Tibial nerve (tissue), 4 donors: ENCODE data around the gene RXFP1. TPM values are rescaled to one million over a fixed set of nuclear protein-coding genes. Genes with fewer than 3 reads are reported as not detected.

Source experiments
- DNase-seq, 2 donors: peaks; one replicate each; pipeline ENCODE4 v3.0.0-alpha.2; 2019; ENCODE audit warnings: low spot score in 2 of 2
- H3K27ac ChIP-seq, 4 donors: fragments of 200-600 bp; sonication (generic) in 3 of 4; one replicate each; pipeline ENCODE4 v1.5.1; 2017 to 2019; ENCODE audit warnings: mild to moderate bottlenecking in 1 of 4
- H3K27me3 ChIP-seq, 2 donors: fragments of 200-600 bp; sonication (generic) in 1 of 2; one replicate each; pipeline versions ENCODE4 v1.5.1 to v1.6.0; 2017 to 2019
- H3K36me3 ChIP-seq, 3 donors: fragments of 200-600 bp; sonication (generic); one replicate each; pipeline ENCODE4 v1.5.1; 2018 to 2019
- H3K4me1 ChIP-seq, 4 donors: fragments of 200-600 bp; sonication (generic) in 3 of 4; one replicate each; pipeline ENCODE4 v1.5.1; 2017 to 2019
- H3K4me3 ChIP-seq, 4 donors: fragments of 200-600 bp; sonication (generic) in 3 of 4; one replicate each; pipeline ENCODE4 v1.5.1; 2017 to 2019; ENCODE audit warnings: mild to moderate bottlenecking in 1 of 4, moderate library complexity in 1 of 4
- H3K9me3 ChIP-seq, 4 donors: fragments of 200-600 bp; sonication (generic) in 3 of 4; one replicate each; pipeline ENCODE4 v1.5.1; 2017 to 2019
- EP300 ChIP-seq, 2 donors: sonication (generic); formaldehyde crosslinking; IDR thresholded peaks; one replicate each; pipeline ENCODE4 v1.6.1; 2017; ENCODE audit warnings: antibody characterized with exemption in 2 of 2, mild to moderate bottlenecking in 1 of 2
- POLR2A ChIP-seq, 2 donors: fragments of 450-650 bp; IDR thresholded peaks; one replicate each; pipeline ENCODE4 v1.6.1; 2017; ENCODE audit warnings: antibody characterized with exemption in 2 of 2, mild to moderate bottlenecking in 2 of 2, moderate library complexity in 2 of 2
- WGBS, 2 donors: methylation state at CpG; one replicate each; pipeline ENCODE4 v1.1.5; 2018; 5-methylcytosine and 5-hydroxymethylcytosine counted together
- total RNA-seq, 4 donors: library from RNA; depleted of rRNA; stranded (reverse); fragments of >200 nt; gene quantifications; one replicate each; pipeline ENCODE4 v1.1.0, GENCODE V29; 2016
- TF ChIP-seq, protein P1 (sequence below), 5 experiments: fragments of 200-600 bp in 3 of 5; fragments of 450-650 bp in 2 of 5; sonication (generic) in 3 of 5; IDR thresholded peaks; one replicate each; pipeline ENCODE4 v1.5.1; 2016 to 2019; ENCODE audit warnings: antibody characterized with exemption in 5 of 5, mild to moderate bottlenecking in 3 of 5, moderate library complexity in 2 of 5

The RXFP1 gene
- total RNA-seq, 4 donors from 2014 or later = not detected

DNA sequence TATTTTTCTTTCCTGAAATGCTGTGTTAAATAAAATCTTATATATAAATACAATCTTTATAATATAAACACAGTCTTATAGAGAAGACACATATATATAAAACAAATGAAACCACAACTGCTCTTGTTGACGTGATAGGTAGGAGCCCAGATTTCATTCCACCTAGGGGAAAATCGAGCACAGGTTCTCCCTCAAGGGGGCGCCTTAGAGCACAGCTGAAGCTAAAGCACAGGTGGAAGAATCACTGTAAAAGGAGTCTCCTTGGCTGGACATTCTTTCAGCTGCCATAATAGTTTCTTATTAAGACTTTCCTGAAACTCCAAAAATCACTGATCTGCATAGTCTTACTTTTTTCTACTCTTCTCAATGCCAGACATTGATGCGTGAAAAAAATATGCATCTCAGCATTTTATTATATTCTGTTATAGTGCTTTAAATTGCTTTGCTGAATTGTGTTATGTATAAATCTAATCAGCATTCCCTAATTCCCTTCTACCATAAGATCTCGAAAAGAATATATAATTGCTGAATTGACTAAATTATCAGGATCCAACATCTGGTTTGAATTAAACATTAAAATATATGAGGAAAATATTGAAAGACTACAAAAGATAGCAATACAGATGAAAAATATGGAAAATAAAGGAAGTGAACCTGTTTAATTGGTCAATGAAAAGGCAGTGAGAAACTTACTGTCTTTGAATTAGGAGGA lies 25.5 kb upstream of the RXFP1 start:
- TF ChIP-seq, protein P1, sequence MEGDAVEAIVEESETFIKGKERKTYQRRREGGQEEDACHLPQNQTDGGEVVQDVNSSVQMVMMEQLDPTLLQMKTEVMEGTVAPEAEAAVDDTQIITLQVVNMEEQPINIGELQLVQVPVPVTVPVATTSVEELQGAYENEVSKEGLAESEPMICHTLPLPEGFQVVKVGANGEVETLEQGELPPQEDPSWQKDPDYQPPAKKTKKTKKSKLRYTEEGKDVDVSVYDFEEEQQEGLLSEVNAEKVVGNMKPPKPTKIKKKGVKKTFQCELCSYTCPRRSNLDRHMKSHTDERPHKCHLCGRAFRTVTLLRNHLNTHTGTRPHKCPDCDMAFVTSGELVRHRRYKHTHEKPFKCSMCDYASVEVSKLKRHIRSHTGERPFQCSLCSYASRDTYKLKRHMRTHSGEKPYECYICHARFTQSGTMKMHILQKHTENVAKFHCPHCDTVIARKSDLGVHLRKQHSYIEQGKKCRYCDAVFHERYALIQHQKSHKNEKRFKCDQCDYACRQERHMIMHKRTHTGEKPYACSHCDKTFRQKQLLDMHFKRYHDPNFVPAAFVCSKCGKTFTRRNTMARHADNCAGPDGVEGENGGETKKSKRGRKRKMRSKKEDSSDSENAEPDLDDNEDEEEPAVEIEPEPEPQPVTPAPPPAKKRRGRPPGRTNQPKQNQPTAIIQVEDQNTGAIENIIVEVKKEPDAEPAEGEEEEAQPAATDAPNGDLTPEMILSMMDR (IDR thresholded peaks at IDR 0.05) = peak in 2 of 5 experiments; percentile 17 to 22
- TF ChIP-seq POLR2A (IDR thresholded peaks at IDR 0.05) (no peak), EP300 (IDR thresholded peaks at IDR 0.05) (no peak)
- no peak for DNase-seq
- H3K27me3 ChIP-seq = no peaks in the 10 kb centered on the region
- WGBS, 2 donors = 29 to 36% methylated on average over 5 of the region's 5 CpGs
- no peaks in the 10 kb centered on the region for H3K4me1 ChIP-seq
- no peak overlapping the region for H3K4me3 ChIP-seq
- H3K9me3 ChIP-seq = no peaks in the 10 kb centered on the region
- H3K36me3 ChIP-seq = no peaks in the 10 kb centered on the region
- H3K27ac ChIP-seq = no peak overlapping the region

DNA sequence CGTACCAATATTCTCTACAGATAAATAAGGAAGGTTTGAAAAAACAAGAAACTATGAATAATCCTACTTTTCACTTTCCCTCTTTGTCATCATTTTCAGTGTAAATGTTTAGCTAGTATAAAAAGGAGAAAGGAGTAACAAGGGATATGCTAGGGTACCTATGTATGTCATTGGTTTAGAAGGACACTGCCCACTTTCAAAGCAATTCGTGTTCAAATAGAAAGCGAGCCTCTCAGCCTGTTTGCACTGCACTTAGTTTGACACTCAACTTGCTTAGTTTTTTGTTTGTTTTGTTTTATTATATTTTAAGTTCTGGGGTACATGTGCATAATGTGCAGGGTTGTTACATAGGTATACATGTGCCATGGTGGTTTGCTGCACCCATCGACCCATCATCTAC lies 21.6 kb upstream of the RXFP1 start:
- Histone ChIP-seq H3K9me3 (no peaks in the 10 kb centered on the region), H3K27me3 (no peaks in the 10 kb centered on the region), H3K4me1 (no peaks in the 10 kb centered on the region), H3K36me3 (no peaks in the 10 kb centered on the region), H3K27ac (no peak overlapping the region), H3K4me3 (no peak overlapping the region)
- 68 to 77% methylated on average over 4 of the region's 4 CpGs for WGBS, 2 donors
- TF ChIP-seq, protein P1 (IDR thresholded peaks at IDR 0.05) = no peak
- DNase-seq = no peak

DNA sequence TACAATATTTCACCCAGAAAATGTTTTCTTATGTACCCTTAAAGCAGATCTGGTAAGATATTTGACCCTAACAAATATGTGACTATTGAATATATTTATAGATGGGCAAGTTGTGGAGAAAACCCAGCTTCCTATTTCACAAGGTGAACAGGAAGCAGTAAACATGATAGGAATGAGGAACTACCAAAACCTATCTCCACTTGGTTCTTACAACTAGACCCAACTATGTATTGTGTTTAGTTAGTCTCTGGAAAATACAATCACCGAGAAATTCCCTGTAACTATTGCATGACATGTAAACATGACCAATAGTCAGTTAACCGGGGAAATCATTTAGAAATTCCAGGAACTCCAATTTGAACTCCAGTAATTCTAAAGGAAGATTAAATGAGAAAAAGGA lies 8.4 kb upstream of the RXFP1 start:
- no peaks in the 10 kb centered on the region for H3K36me3 ChIP-seq
- TF ChIP-seq EP300 (IDR thresholded peaks at IDR 0.05) (no peak), POLR2A (IDR thresholded peaks at IDR 0.05) (no peak)
- TF ChIP-seq, protein P1 (IDR thresholded peaks at IDR 0.05) = no peak
- H3K27me3 ChIP-seq = no peaks in the 10 kb centered on the region
- H3K27ac ChIP-seq = no peak overlapping the region
- H3K4me3 ChIP-seq = no peak overlapping the region
- H3K9me3 ChIP-seq = no peaks in the 10 kb centered on the region
- H3K4me1 ChIP-seq = no peaks in the 10 kb centered on the region
- WGBS, 2 donors = 70 to 79% methylated on average over 2 of the region's 2 CpGs
- no peak for DNase-seq

DNA sequence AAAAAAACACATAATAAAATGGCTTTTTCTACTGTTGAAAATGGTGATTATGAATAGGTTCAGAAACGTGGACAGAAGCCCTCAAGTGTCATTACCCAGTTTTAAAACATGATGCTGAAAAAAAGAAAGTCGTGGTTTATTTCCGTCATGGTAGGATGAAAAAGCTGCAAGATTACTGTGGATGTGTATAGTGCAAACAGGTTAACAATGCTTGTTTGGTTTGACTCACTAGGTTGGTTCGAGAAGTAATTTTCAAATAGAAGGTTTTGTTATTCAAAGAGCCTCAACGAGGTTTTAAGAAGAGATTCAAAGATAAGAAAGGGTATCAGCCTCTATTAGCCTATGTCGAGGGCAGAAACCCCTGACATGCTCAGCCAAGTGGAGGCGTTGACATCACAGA lies 2.5 kb upstream of the RXFP1 start:
- Histone ChIP-seq H3K36me3 (no peaks in the 10 kb centered on the region), H3K27me3 (no peaks in the 10 kb centered on the region), H3K9me3 (no peaks in the 10 kb centered on the region), H3K4me1 (no peaks in the 10 kb centered on the region), H3K27ac (no peak overlapping the region), H3K4me3 (no peak overlapping the region)
- TF ChIP-seq EP300 (IDR thresholded peaks at IDR 0.05) (no peak), POLR2A (IDR thresholded peaks at IDR 0.05) (no peak)
- TF ChIP-seq, protein P1 (IDR thresholded peaks at IDR 0.05) = no peak
- WGBS, 2 donors = 75 to 78% methylated on average over 7 of the region's 7 CpGs
- DNase-seq = no peak

DNA sequence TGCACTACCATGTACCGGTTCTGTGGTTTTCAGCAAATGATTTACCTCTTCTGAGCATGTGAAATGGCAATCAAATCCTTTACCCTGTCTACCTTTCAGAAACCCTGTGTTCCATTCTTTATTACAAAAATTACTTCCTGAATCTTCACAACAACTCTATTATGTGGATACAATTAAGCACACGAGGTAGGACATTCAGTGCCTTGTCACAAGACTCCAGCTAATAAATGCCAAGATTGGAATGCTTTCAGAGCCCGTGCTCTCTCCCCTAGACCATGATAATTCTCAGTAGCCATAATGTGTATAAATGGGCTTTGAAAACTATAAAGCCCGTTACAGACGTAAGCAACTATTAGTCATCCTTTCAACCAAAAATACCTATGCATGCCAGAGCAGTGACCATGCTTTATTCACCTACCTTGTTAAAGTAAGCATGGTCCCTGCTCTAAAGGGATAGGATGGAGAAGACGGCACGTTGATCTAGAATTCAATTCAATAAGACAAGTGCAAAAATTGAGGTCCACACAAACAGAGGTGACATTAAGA lies 2.4 kb downstream of the RXFP1 start:
- Histone ChIP-seq H3K4me3 (no peak overlapping the region), H3K27me3 (no peaks in the 10 kb centered on the region), H3K4me1 (no peaks in the 10 kb centered on the region), H3K36me3 (no peaks in the 10 kb centered on the region), H3K27ac (no peak overlapping the region), H3K9me3 (no peaks in the 10 kb centered on the region)
- whole genome bisulfite sequencing, 2 donors = 71 to 73% methylated on average over 7 of the region's 7 CpGs
- TF ChIP-seq EP300 (IDR thresholded peaks at IDR 0.05) (no peak), POLR2A (IDR thresholded peaks at IDR 0.05) (no peak)
- TF ChIP-seq, protein P1 (IDR thresholded peaks at IDR 0.05) = no peak
- DNase-seq = no peak
